Skeletal muscle satellite cell (primary cell): ENCODE results near the gene TRA2B.

Source experiments
- H3K27me3 ChIP-seq: 2 replicates; pipeline ENCODE4 v1.7.0; 2013; ENCODE audit warnings: low read length; ENCODE audit not compliant: control insufficient read depth, insufficient read depth
- H3K36me3 ChIP-seq: 2 replicates; pipeline ENCODE4 v1.7.0; 2013; ENCODE audit warnings: mild to moderate bottlenecking, control low read depth, low read length; ENCODE audit not compliant: insufficient read depth
- H3K4me1 ChIP-seq: 2 replicates; pipeline ENCODE4 v1.7.0; 2013; ENCODE audit warnings: low read length; ENCODE audit not compliant: control insufficient read depth, insufficient read depth
- H3K4me2 ChIP-seq: 2 replicates; pipeline ENCODE4 v1.7.0; 2013; ENCODE audit warnings: mild to moderate bottlenecking, low read length
- H3K4me3 ChIP-seq: 2 replicates; pipeline ENCODE4 v1.7.0; 2013; ENCODE audit warnings: low read length
- H3K9ac ChIP-seq: 2 replicates; pipeline ENCODE4 v1.7.0; 2013; ENCODE audit warnings: mild to moderate bottlenecking, low read depth, low read length, moderate library complexity
- H3K9me3 ChIP-seq: replicated peaks from 2 replicates; pipeline ENCODE4 v1.7.0; 2013; ENCODE audit warnings: mild to moderate bottlenecking, control low read depth, low read length

TRA2B gene

GRCh38 chr3:185887066-185887465 lies 50.7 kb downstream of the TRA2B start:
- H3K4me2 ChIP-seq = no peak overlapping the region
- no peaks in the 10 kb centered on the region for H3K4me1 ChIP-seq
- no peaks in the 10 kb centered on the region for H3K9me3 ChIP-seq
- H3K9ac ChIP-seq = no peak overlapping the region
- no peak overlapping the region for H3K4me3 ChIP-seq
- no peaks in the 10 kb centered on the region for H3K36me3 ChIP-seq
- peaks cover 11% of the 10 kb centered on the region for H3K27me3 ChIP-seq

GRCh38 chr3:185884641-185885040 lies 53.2 kb downstream of the TRA2B start:
- H3K4me1 ChIP-seq = no peaks in the 10 kb centered on the region
- H3K4me3 ChIP-seq = no peak overlapping the region
- no peaks in the 10 kb centered on the region for H3K27me3 ChIP-seq
- H3K9me3 ChIP-seq = no peaks in the 10 kb centered on the region
- no peak overlapping the region for H3K4me2 ChIP-seq
- no peak overlapping the region for H3K9ac ChIP-seq
- H3K36me3 ChIP-seq = no peaks in the 10 kb centered on the region

- no peak overlapping the region for H3K4me3 ChIP-seq
- H3K9ac ChIP-seq = no peak overlapping the region
- no peaks in the 10 kb centered on the region for H3K9me3 ChIP-seq
- H3K4me2 ChIP-seq = no peak overlapping the region
- H3K36me3 ChIP-seq = no peaks in the 10 kb centered on the region
- no peaks in the 10 kb centered on the region for H3K27me3 ChIP-seq
- H3K4me1 ChIP-seq = no peaks in the 10 kb centered on the region
Measured at GRCh38 chr3:185881926-185882325, 55.9 kb downstream of the TRA2B start.

- Histone ChIP-seq H3K27me3 (no peaks in the 10 kb centered on the region), H3K9ac (no peak overlapping the region), H3K4me2 (no peak overlapping the region), H3K36me3 (no peaks in the 10 kb centered on the region), H3K4me3 (no peak overlapping the region), H3K4me1 (no peaks in the 10 kb centered on the region), H3K9me3 (no peaks in the 10 kb centered on the region)
Measured at GRCh38 chr3:185880600-185880999, 57.2 kb downstream of the TRA2B start.

GRCh38 chr3:185878920-185879319 lies 58.9 kb downstream of the TRA2B start:
- H3K9me3 ChIP-seq = no peaks in the 10 kb centered on the region
- no peaks in the 10 kb centered on the region for H3K36me3 ChIP-seq

GRCh38 chr3:185874119-185874518 lies 63.7 kb downstream of the TRA2B start:
- no peak overlapping the region for H3K4me3 ChIP-seq
- no peak overlapping the region for H3K4me2 ChIP-seq
- no peaks in the 10 kb centered on the region for H3K9me3 ChIP-seq
- no peaks in the 10 kb centered on the region for H3K4me1 ChIP-seq
- H3K9ac ChIP-seq = no peak overlapping the region
- peaks cover 11% of the 10 kb centered on the region for H3K27me3 ChIP-seq
- H3K36me3 ChIP-seq = no peaks in the 10 kb centered on the region

More at GRCh38 chr3:185878920-185879319, 58.9 kb downstream of the TRA2B start:
- H3K9ac ChIP-seq = no peak overlapping the region
- H3K4me1 ChIP-seq = no peaks in the 10 kb centered on the region
- no peak overlapping the region for H3K4me3 ChIP-seq
- peaks cover 6% of the 10 kb centered on the region for H3K27me3 ChIP-seq
- H3K4me2 ChIP-seq = no peak overlapping the region

- H3K4me2 ChIP-seq = no peak overlapping the region
- no peak overlapping the region for H3K4me3 ChIP-seq
- H3K36me3 ChIP-seq = no peaks in the 10 kb centered on the region
- no peaks in the 10 kb centered on the region for H3K9me3 ChIP-seq
- H3K9ac ChIP-seq = no peak overlapping the region
- H3K4me1 ChIP-seq = no peaks in the 10 kb centered on the region
- H3K27me3 ChIP-seq = no peaks in the 10 kb centered on the region
Measured at GRCh38 chr3:185867650-185868049, 70.2 kb downstream of the TRA2B start.

- Histone ChIP-seq H3K4me2 (no peak overlapping the region), H3K9me3 (no peaks in the 10 kb centered on the region), H3K36me3 (no peaks in the 10 kb centered on the region), H3K4me1 (no peaks in the 10 kb centered on the region), H3K27me3 (no peaks in the 10 kb centered on the region), H3K9ac (no peak overlapping the region), H3K4me3 (no peak overlapping the region)
Measured at GRCh38 chr3:185866995-185867394, 70.8 kb downstream of the TRA2B start.

GRCh38 chr3:185866555-185866954 lies 71.3 kb downstream of the TRA2B start:
- no peaks in the 10 kb centered on the region for H3K27me3 ChIP-seq
- H3K9ac ChIP-seq = no peak overlapping the region
- H3K4me1 ChIP-seq = no peaks in the 10 kb centered on the region
- no peaks in the 10 kb centered on the region for H3K9me3 ChIP-seq
- H3K4me3 ChIP-seq = no peak overlapping the region
- H3K4me2 ChIP-seq = no peak overlapping the region
- H3K36me3 ChIP-seq = no peaks in the 10 kb centered on the region
